Neural cell (in vitro differentiated cells): ENCODE measurements around the gene ZFAND4.
"Not testable (repeated sequence)": the region's sequence is repeated elsewhere in the genome, so short reads cannot be mapped to it uniquely, and the experiment has no call there.

Experiments
- EP300 ChIP-seq: fragments of 450-650 bp; conservative IDR thresholded peaks from 2 replicates; pipeline ENCODE4 v1.6.1; 2014; ENCODE audit warnings: antibody characterized with exemption, mild to moderate bottlenecking, moderate library complexity; ENCODE audit not compliant: poor library complexity, severe bottlenecking
- EZH2 ChIP-seq: fragments of 200-600, 300-800 bp; shearing (Covaris generic), sonication (generic); IDR thresholded peaks from 2 replicates; pipeline ENCODE4 v1.6.1; 2014; ENCODE audit warnings: antibody characterized with exemption, low read length, borderline replicate concordance, mild to moderate bottlenecking; ENCODE audit not compliant: insufficient read depth, poor library complexity, severe bottlenecking
- MXI1 ChIP-seq: fragments of 450-650 bp; conservative IDR thresholded peaks from 2 replicates; pipeline ENCODE4 v1.6.1; 2014; ENCODE audit warnings: antibody characterized with exemption, mild to moderate bottlenecking; ENCODE audit not compliant: poor library complexity, severe bottlenecking
- POLR2AphosphoS5 ChIP-seq: IDR thresholded peaks from 2 replicates; pipeline ENCODE4 v1.6.1; 2012
- RAD21 ChIP-seq: fragments of 450-650 bp; conservative IDR thresholded peaks from 2 replicates; pipeline ENCODE4 v1.6.1; 2014; ENCODE audit warnings: antibody characterized with exemption, mild to moderate bottlenecking, moderate library complexity
- TAF1 ChIP-seq: IDR thresholded peaks from 2 replicates; pipeline ENCODE4 v1.6.1; 2012; ENCODE audit warnings: low read depth
- TF ChIP-seq, protein P1 (sequence below): fragments of 450-650 bp; IDR thresholded peaks from 2 replicates; pipeline ENCODE4 v1.5.1; 2014; ENCODE audit warnings: antibody characterized with exemption, mild to moderate bottlenecking, moderate library complexity; ENCODE audit not compliant: poor library complexity, severe bottlenecking
- TF ChIP-seq, protein P2 (sequence below): IDR thresholded peaks from 2 replicates; pipeline ENCODE4 v1.6.1; 2012; ENCODE audit warnings: borderline replicate concordance

DNA sequence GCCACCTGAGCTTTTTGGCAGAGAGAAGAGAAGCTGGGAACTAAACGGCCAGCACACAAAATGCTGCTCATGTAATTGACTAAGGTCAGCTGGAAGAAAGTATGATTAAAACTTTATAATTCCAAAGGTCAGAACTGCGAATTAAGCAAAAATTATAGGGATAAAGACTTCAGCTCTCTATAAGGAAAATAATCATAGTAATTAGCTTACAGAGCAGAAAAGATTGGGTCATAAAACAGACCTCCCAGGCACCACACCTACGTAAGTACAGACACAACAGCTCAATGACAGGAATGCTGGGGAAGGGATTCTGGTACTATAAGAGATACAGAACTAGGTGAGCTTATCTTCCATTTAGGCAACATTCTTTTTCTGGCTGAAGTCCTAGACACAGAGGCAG is 44.5 kb upstream of the ZFAND4 start:
- not testable (repeated sequence) for TF ChIP-seq POLR2AphosphoS5, EP300, TAF1, EZH2, MXI1, RAD21
- TF ChIP-seq, protein P1, sequence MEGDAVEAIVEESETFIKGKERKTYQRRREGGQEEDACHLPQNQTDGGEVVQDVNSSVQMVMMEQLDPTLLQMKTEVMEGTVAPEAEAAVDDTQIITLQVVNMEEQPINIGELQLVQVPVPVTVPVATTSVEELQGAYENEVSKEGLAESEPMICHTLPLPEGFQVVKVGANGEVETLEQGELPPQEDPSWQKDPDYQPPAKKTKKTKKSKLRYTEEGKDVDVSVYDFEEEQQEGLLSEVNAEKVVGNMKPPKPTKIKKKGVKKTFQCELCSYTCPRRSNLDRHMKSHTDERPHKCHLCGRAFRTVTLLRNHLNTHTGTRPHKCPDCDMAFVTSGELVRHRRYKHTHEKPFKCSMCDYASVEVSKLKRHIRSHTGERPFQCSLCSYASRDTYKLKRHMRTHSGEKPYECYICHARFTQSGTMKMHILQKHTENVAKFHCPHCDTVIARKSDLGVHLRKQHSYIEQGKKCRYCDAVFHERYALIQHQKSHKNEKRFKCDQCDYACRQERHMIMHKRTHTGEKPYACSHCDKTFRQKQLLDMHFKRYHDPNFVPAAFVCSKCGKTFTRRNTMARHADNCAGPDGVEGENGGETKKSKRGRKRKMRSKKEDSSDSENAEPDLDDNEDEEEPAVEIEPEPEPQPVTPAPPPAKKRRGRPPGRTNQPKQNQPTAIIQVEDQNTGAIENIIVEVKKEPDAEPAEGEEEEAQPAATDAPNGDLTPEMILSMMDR = not testable (repeated sequence)
- TF ChIP-seq, protein P2, sequence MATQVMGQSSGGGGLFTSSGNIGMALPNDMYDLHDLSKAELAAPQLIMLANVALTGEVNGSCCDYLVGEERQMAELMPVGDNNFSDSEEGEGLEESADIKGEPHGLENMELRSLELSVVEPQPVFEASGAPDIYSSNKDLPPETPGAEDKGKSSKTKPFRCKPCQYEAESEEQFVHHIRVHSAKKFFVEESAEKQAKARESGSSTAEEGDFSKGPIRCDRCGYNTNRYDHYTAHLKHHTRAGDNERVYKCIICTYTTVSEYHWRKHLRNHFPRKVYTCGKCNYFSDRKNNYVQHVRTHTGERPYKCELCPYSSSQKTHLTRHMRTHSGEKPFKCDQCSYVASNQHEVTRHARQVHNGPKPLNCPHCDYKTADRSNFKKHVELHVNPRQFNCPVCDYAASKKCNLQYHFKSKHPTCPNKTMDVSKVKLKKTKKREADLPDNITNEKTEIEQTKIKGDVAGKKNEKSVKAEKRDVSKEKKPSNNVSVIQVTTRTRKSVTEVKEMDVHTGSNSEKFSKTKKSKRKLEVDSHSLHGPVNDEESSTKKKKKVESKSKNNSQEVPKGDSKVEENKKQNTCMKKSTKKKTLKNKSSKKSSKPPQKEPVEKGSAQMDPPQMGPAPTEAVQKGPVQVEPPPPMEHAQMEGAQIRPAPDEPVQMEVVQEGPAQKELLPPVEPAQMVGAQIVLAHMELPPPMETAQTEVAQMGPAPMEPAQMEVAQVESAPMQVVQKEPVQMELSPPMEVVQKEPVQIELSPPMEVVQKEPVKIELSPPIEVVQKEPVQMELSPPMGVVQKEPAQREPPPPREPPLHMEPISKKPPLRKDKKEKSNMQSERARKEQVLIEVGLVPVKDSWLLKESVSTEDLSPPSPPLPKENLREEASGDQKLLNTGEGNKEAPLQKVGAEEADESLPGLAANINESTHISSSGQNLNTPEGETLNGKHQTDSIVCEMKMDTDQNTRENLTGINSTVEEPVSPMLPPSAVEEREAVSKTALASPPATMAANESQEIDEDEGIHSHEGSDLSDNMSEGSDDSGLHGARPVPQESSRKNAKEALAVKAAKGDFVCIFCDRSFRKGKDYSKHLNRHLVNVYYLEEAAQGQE = not testable (repeated sequence)
